GM12874 (cell line): ENCODE measurements around the gene MYRFL.

ENCODE experiments used
- CTCF ChIP-seq: IDR thresholded peaks from 2 replicates; pipeline ENCODE4 v1.5.1; 2011; ENCODE audit warnings: low read depth, mild to moderate bottlenecking, control low read depth, low read length, moderate library complexity; ENCODE audit not compliant: insufficient read depth

Gene MYRFL

GRCh38 chr12:69972136-69972535 lies 147.1 kb downstream of the MYRFL start:
- no peak for TF ChIP-seq CTCF

- TF ChIP-seq CTCF: no peak
Measured at GRCh38 chr12:69978020-69978419, 153.0 kb downstream of the MYRFL start.

GRCh38 chr12:69981881-69982475 lies 157.0 kb downstream of the MYRFL start:
- TF ChIP-seq CTCF: no peak

GRCh38 chr12:69984241-69984640 lies 159.2 kb downstream of the MYRFL start:
- TF ChIP-seq CTCF: no peak

- peak; percentile 71; the same call in 1 of the 2 replicates for TF ChIP-seq CTCF
Measured at GRCh38 chr12:69985656-69986055, 160.6 kb downstream of the MYRFL start.

- no peak for TF ChIP-seq CTCF
Measured at GRCh38 chr12:69986114-69986513, 161.1 kb downstream of the MYRFL start.

GRCh38 chr12:69987579-69988091 lies 162.6 kb downstream of the MYRFL start:
- TF ChIP-seq CTCF: no peak
